Fibroblast of skin of left biceps (primary cell): Measurements from ENCODE around the gene TAL2.

Source experiments
- DNase-seq, 2 experiments: peaks; one replicate each; pipeline ENCODE4 v3.0.0-alpha.2; 2013; ENCODE audit warnings: low read depth in 2 of 2

TAL2 gene

GRCh38 chr9:105710638-105711037, 48.4 kb downstream of the TAL2 start:
- no peak for DNase-seq

DNA sequence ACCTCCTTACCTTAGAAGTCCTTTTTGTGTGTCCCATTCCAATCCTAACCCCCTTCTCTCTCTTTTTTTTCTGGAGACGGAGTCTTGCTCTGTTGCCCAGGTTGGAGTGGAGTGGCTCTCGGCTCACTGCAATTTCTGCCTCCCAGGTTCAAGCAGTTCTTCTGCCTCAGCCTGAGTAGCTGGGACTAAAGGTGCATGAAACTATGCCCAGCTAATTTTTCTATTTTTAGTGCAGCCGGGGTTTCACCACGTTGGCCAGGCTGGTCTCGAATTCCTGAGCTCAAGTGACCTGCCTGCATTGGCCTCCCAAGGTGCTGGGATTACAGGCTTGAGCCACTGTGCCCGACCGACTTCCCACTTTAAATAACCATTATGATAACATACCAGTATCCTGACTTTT, 49.6 kb downstream of the TAL2 start:
- no peak for DNase-seq

- DNase-seq, result no peak
These were observed 50.0 kb downstream of the TAL2 start for GRCh38 chr9:105712297-105712696.
